Endothelial cell of hepatic sinusoid (primary cell): Measurements from ENCODE around the gene DUSP9.
"Not testable (repeated sequence)": the region's sequence is repeated elsewhere in the genome, so short reads cannot be mapped to it uniquely, and the experiment has no call there.

ENCODE experiments used
- in situ Hi-C: cut with HindIII; loops from 2 replicates; pipeline ENCODE4 v1.10.0; 2017; ENCODE audit warnings: low sequenced_read_pairs

Gene DUSP9

GRCh38 chrX:153670748-153671588, 24.0 kb downstream of the DUSP9 start:
- in situ Hi-C loops: no loop called here

- in situ Hi-C loops: no loop called here
Observed at GRCh38 chrX:153671589-153672530, 24.9 kb downstream of the DUSP9 start.

GRCh38 chrX:153672531-153673427, 25.8 kb downstream of the DUSP9 start:
- in situ Hi-C loops: no loop called here

GRCh38 chrX:153673428-153674218, 26.6 kb downstream of the DUSP9 start, which contains the start of gene PNCK:
TSS of gene PNCK (minus strand) at chrX:153673813. CDS start at chrX:153673076, 737 bp downstream.
- in situ Hi-C loops: no loop called here

GRCh38 chrX:153674219-153674851, 27.3 kb downstream of the DUSP9 start:
- in situ Hi-C loops: no loop called here

GRCh38 chrX:153681175-153681574, 34.2 kb downstream of the DUSP9 start:
- in situ Hi-C loops: no loop called here

GRCh38 chrX:153683486-153683885, 36.5 kb downstream of the DUSP9 start:
- in situ Hi-C loops: not testable (repeated sequence)

- in situ Hi-C loops: no loop called here
Observed at GRCh38 chrX:153684467-153685155, 37.6 kb downstream of the DUSP9 start.

GRCh38 chrX:153685156-153685536, 38.1 kb downstream of the DUSP9 start:
- in situ Hi-C loops: no loop called here

- in situ Hi-C loops: no loop called here
Observed at GRCh38 chrX:153685751-153686696, 39.0 kb downstream of the DUSP9 start.

- in situ Hi-C loops: no loop called here
Observed at GRCh38 chrX:153686711-153687110, 39.7 kb downstream of the DUSP9 start.

GRCh38 chrX:153687121-153688039, 40.4 kb downstream of the DUSP9 start, which contains the start of gene SLC6A8:
TSS of gene SLC6A8 (plus strand) at chrX:153687926. CDS start at chrX:153688575, 649 bp downstream.
- in situ Hi-C loops: no loop called here

- in situ Hi-C loops: no loop called here
Observed at GRCh38 chrX:153688071-153688470, 41.1 kb downstream of the DUSP9 start.

- in situ Hi-C loops: no loop called here
Observed at GRCh38 chrX:153688506-153688905, 41.5 kb downstream of the DUSP9 start.

- in situ Hi-C loops: no loop called here
Observed at GRCh38 chrX:153688911-153689590, 42.0 kb downstream of the DUSP9 start.
